H9 (cell line): ENCODE data around the gene GTF3A. TPM values are rescaled to one million over a fixed set of nuclear protein-coding genes. Genes with fewer than 3 reads are reported as not detected.

ENCODE experiments used
- DNase-seq: peaks from one replicate; pipeline ENCODE4 v3.0.0-alpha.2; 2017
- H2AFZ ChIP-seq: one replicate; pipeline ENCODE4 v1.6.1; 2013; ENCODE audit warnings: mild to moderate bottlenecking, low read length, control low read depth, moderate library complexity
- H2AK5ac ChIP-seq: 2 replicates; pipeline ENCODE4 v1.6.1; 2013; ENCODE audit warnings: low read length, control low read depth, mixed read lengths; ENCODE audit not compliant: insufficient read length
- H2BK120ac ChIP-seq: one replicate; pipeline ENCODE4 v1.6.1; 2013; ENCODE audit warnings: low read depth, mild to moderate bottlenecking, low read length, control low read depth, inconsistent platforms; ENCODE audit not compliant: poor library complexity, severe bottlenecking
- H2BK12ac ChIP-seq: 2 replicates; pipeline ENCODE4 v1.6.1; 2013; ENCODE audit warnings: low read length, control low read depth, mixed read lengths, low read depth; ENCODE audit not compliant: insufficient read length
- H2BK15ac ChIP-seq: 2 replicates; pipeline ENCODE4 v1.6.1; 2013; ENCODE audit warnings: low read depth, low read length, control low read depth
- H2BK20ac ChIP-seq: one replicate; pipeline ENCODE4 v1.6.1; 2013; ENCODE audit warnings: low read depth, mild to moderate bottlenecking, low read length, control low read depth, inconsistent platforms; ENCODE audit not compliant: poor library complexity, severe bottlenecking
- H2BK5ac ChIP-seq: 2 replicates; pipeline ENCODE4 v1.6.1; 2013; ENCODE audit warnings: low read length, control low read depth, mixed read lengths; ENCODE audit not compliant: insufficient read length
- H3K14ac ChIP-seq: 2 replicates; pipeline ENCODE4 v1.6.1; 2013; ENCODE audit warnings: low read length, control low read depth; ENCODE audit not compliant: insufficient read depth
- H3K18ac ChIP-seq: 2 replicates; pipeline ENCODE4 v1.6.1; 2013; ENCODE audit warnings: low read depth, mild to moderate bottlenecking, mixed read lengths, low read length, control low read depth; ENCODE audit not compliant: insufficient read length
- H3K23ac ChIP-seq: 2 replicates; pipeline ENCODE4 v1.6.1; 2013; ENCODE audit warnings: low read length, control low read depth, mixed read lengths, low read depth; ENCODE audit not compliant: insufficient read length
- H3K23me2 ChIP-seq: 2 replicates; pipeline ENCODE4 v1.6.1; 2013; ENCODE audit warnings: low read depth, mild to moderate bottlenecking, mixed read lengths, low read length, control low read depth; ENCODE audit not compliant: insufficient read length, poor library complexity, severe bottlenecking
- H3K27ac ChIP-seq: 2 replicates; pipeline ENCODE4 v1.5.1; 2013; ENCODE audit warnings: low read length, control low read depth, mixed read lengths, low read depth; ENCODE audit not compliant: insufficient read length
- H3K27me3 ChIP-seq: 2 replicates; pipeline ENCODE4 v1.6.1; 2013; ENCODE audit warnings: low read length, control low read depth, inconsistent platforms; ENCODE audit not compliant: insufficient read depth
- H3K4ac ChIP-seq: 2 replicates; pipeline ENCODE4 v1.6.1; 2013; ENCODE audit warnings: low read depth, mild to moderate bottlenecking, control low read depth, inconsistent platforms, low read length, moderate library complexity
- H3K4me1 ChIP-seq: 2 replicates; pipeline ENCODE4 v1.6.1; 2013; ENCODE audit warnings: low read length, control low read depth, inconsistent platforms; ENCODE audit not compliant: insufficient read depth
- H3K4me2 ChIP-seq: 2 replicates; pipeline ENCODE4 v1.6.1; 2013; ENCODE audit warnings: low read length, control low read depth, mixed read lengths; ENCODE audit not compliant: insufficient read length, insufficient read depth
- H3K56ac ChIP-seq: 2 replicates; pipeline ENCODE4 v1.6.1; 2013; ENCODE audit warnings: low read depth, mild to moderate bottlenecking, mixed read lengths, low read length, control low read depth; ENCODE audit not compliant: insufficient read length
- H3K79me1 ChIP-seq: 2 replicates; pipeline ENCODE4 v1.6.1; 2013; ENCODE audit warnings: low read depth, mild to moderate bottlenecking, moderate library complexity, low read length, control low read depth, inconsistent platforms; ENCODE audit not compliant: insufficient read depth, poor library complexity, severe bottlenecking
- H3K79me2 ChIP-seq: 2 replicates; pipeline ENCODE4 v1.6.1; 2013; ENCODE audit warnings: low read length, control low read depth, inconsistent platforms; ENCODE audit not compliant: insufficient read depth
- H3K9ac ChIP-seq: 2 replicates; pipeline ENCODE4 v1.6.1; 2013; ENCODE audit warnings: low read length, control low read depth, mixed read lengths; ENCODE audit not compliant: insufficient read length; ENCODE audit errors: extremely low read depth
- H3K9me3 ChIP-seq: one replicate; pipeline ENCODE4 v1.6.1; 2013; ENCODE audit warnings: low read depth, low read length, inconsistent platforms; ENCODE audit not compliant: control insufficient read depth
- H3T11ph ChIP-seq: one replicate; pipeline ENCODE4 v1.6.1; 2013; ENCODE audit warnings: mild to moderate bottlenecking, low read length, control low read depth, inconsistent platforms
- H4K20me1 ChIP-seq: one replicate; pipeline ENCODE4 v1.6.1; 2013; ENCODE audit not compliant: control insufficient read depth, insufficient read length, insufficient read depth
- H4K5ac ChIP-seq: 2 replicates; pipeline ENCODE4 v1.6.1; 2013; ENCODE audit warnings: low read depth, mild to moderate bottlenecking, mixed read lengths, low read length, control low read depth; ENCODE audit not compliant: insufficient read length
- H4K8ac ChIP-seq: replicated peaks from 2 replicates; pipeline ENCODE4 v1.6.1; 2013; ENCODE audit warnings: low read length, control low read depth, mixed read lengths, low read depth; ENCODE audit not compliant: insufficient read length
- H4K91ac ChIP-seq: 2 replicates; pipeline ENCODE4 v1.6.1; 2013; ENCODE audit warnings: low read depth, mild to moderate bottlenecking, moderate library complexity, mixed read lengths, low read length, control low read depth; ENCODE audit not compliant: insufficient read length
- H3K27ac Mint-ChIP-seq, 3 experiments: 2 replicates in 2 of 3; 3 replicates in 1 of 3; pipeline ENCODE4 v1.8.0; 2020 to 2021; ENCODE audit warnings: mixed read lengths in 3 of 3, mild to moderate bottlenecking in 1 of 3, moderate library complexity in 1 of 3
- H3K27me3 Mint-ChIP-seq: 2 replicates; pipeline ENCODE4 v1.8.0; 2021; ENCODE audit warnings: low read depth, mild to moderate bottlenecking, moderate library complexity, mixed read lengths
- H3K36me3 Mint-ChIP-seq, 3 experiments: 2 replicates in 2 of 3; 3 replicates in 1 of 3; pipeline ENCODE4 v1.8.0; 2020 to 2021; ENCODE audit warnings: low read depth in 3 of 3, mixed read lengths in 3 of 3; ENCODE audit not compliant: insufficient read depth in 1 of 3
- H3K4me1 Mint-ChIP-seq, 2 experiments: 2 replicates each; pipeline ENCODE4 v1.8.0; 2020; ENCODE audit warnings: mixed read lengths in 2 of 2
- H3K4me3 Mint-ChIP-seq, 2 experiments: 2 replicates in 1 of 2; 3 replicates in 1 of 2; pipeline ENCODE4 v1.8.0; 2020 to 2021; ENCODE audit warnings: mild to moderate bottlenecking in 2 of 2, mixed read lengths in 2 of 2, moderate library complexity in 1 of 2
- H3K9me3 Mint-ChIP-seq, 2 experiments: 2 replicates in 1 of 2; 3 replicates in 1 of 2; pipeline ENCODE4 v1.8.0; 2020; ENCODE audit warnings: mild to moderate bottlenecking in 2 of 2, mixed read lengths in 2 of 2, moderate library complexity in 1 of 2
- WGBS: extraction: QIAGEN DNeasy Blood & Tissue Kit; methylation state at CpG from one replicate; pipeline ENCODE4 v1.1.7; 2013; ENCODE audit warnings: missing lambda C conversion rate, low lambda C conversion rate, mixed read lengths; ENCODE audit not compliant: insufficient read length; ENCODE audit errors: extremely low coverage; 5-methylcytosine and 5-hydroxymethylcytosine counted together
- total RNA-seq: library from RNA; stranded (reverse); gene quantifications from 2 replicates; pipeline ENCODE4 v1.2.1, GENCODE V29; 2021
- TF ChIP-seq, protein P1 (sequence below): fragments of 200-600 bp; sonication (generic); conservative IDR thresholded peaks from 3 replicates; pipeline ENCODE4 v1.8.0; 2021; ENCODE audit warnings: antibody characterized with exemption, mild to moderate bottlenecking

Gene GTF3A
- total RNA-seq, 1 experiment from 2014 or later, result 70.0 TPM

DNA sequence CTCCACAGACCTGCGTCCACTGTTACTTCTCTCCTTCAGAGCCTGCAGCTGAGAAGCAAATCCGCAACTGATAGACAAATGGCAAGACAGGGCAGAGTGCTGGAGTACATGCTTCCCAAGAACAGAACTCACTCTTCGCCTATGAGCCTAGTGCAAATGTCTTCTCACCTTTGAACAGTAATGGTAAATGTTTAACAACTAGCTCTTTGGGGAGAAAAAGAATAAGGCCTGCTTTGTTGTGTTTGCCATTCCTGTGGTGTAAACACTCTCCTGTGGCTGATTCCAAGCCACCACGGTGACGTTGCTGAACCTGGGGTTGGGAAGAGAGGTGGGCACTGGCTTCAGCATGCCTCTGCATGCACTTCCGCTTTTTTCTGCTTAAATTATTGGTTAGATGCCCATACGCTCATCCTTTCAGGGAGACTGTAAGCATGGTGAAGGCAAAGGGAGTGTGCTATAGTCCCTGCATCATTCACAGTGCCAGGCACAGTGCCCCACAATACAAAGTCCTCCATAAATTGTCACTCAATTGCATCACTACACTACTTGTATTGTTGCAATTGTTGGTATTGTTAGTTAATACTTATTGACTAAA is 28.1 kb upstream of the GTF3A start:
- no peak overlapping the region for H2AFZ ChIP-seq
- no peak overlapping the region for H3K14ac ChIP-seq
- H3K4me2 ChIP-seq, result no peak overlapping the region
- H4K91ac ChIP-seq, result no peak overlapping the region
- TF ChIP-seq, protein P1, sequence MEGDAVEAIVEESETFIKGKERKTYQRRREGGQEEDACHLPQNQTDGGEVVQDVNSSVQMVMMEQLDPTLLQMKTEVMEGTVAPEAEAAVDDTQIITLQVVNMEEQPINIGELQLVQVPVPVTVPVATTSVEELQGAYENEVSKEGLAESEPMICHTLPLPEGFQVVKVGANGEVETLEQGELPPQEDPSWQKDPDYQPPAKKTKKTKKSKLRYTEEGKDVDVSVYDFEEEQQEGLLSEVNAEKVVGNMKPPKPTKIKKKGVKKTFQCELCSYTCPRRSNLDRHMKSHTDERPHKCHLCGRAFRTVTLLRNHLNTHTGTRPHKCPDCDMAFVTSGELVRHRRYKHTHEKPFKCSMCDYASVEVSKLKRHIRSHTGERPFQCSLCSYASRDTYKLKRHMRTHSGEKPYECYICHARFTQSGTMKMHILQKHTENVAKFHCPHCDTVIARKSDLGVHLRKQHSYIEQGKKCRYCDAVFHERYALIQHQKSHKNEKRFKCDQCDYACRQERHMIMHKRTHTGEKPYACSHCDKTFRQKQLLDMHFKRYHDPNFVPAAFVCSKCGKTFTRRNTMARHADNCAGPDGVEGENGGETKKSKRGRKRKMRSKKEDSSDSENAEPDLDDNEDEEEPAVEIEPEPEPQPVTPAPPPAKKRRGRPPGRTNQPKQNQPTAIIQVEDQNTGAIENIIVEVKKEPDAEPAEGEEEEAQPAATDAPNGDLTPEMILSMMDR, result no peak
- no peak overlapping the region for H2BK120ac ChIP-seq
- Mint-ChIP-seq H3K27me3 (no peaks in the 10 kb centered on the region; the same call in 1 of the 2 replicates), H3K27ac (peak overlapping the region in 1 of 3 experiments; percentile 82; a peak in 1 of 7 replicates), H3K36me3 (no peaks in the 10 kb centered on the region), H3K4me3 (no peak overlapping the region), H3K9me3 (no peaks in the 10 kb centered on the region), H3K4me1 (peaks cover 0 to 4% of the 10 kb centered on the region in 2 experiments; a peak in 1 of 4 replicates)
- H2AK5ac ChIP-seq, result no peak overlapping the region
- H3K23me2 ChIP-seq, result no peaks in the 10 kb centered on the region
- WGBS, result no CpG with 5 or more reads among the region's 7 CpGs
- H3K56ac ChIP-seq, result no peak overlapping the region
- H4K8ac ChIP-seq, result no peak overlapping the region
- H2BK15ac ChIP-seq, result no peak overlapping the region
- no peak overlapping the region for H3K18ac ChIP-seq
- no peaks in the 10 kb centered on the region for H3K27me3 ChIP-seq
- no peaks in the 10 kb centered on the region for H3K9me3 ChIP-seq
- H2BK12ac ChIP-seq, result no peak overlapping the region
- no peak overlapping the region for H3K9ac ChIP-seq
- no peak overlapping the region for H3K27ac ChIP-seq
- H4K5ac ChIP-seq, result no peak overlapping the region
- H3K4me1 ChIP-seq, result no peaks in the 10 kb centered on the region
- no peak overlapping the region for H3K23ac ChIP-seq
- no peaks in the 10 kb centered on the region for H3K79me1 ChIP-seq
- H2BK20ac ChIP-seq, result no peak overlapping the region
- no peak overlapping the region for H3T11ph ChIP-seq
- H2BK5ac ChIP-seq, result no peak overlapping the region
- no peaks in the 10 kb centered on the region for H3K79me2 ChIP-seq
- H4K20me1 ChIP-seq, result no peaks in the 10 kb centered on the region
- DNase-seq, result no peak
- H3K4ac ChIP-seq, result no peak overlapping the region
